ENCODE data around the gene FXYD6.

Gene FXYD6

GRCh38 chr11:117877120-117877784, 794 bp upstream of the FXYD6 start:
- no peak for TF ChIP-seq CTCF (IDR thresholded peaks at IDR 0.05; ENCODE audit: low read depth, low read length)
- DNase-seq (ENCODE audit: extremely low read depth, low read depth) = no peak

- DNase-seq (ENCODE audit: extremely low read depth, low read depth) = no peak
- no peak for TF ChIP-seq CTCF (IDR thresholded peaks at IDR 0.05; ENCODE audit: low read depth, low read length)
These were observed 458 bp downstream of the FXYD6 start for GRCh38 chr11:117876059-117876340.

- TF ChIP-seq CTCF (IDR thresholded peaks at IDR 0.05; ENCODE audit: low read depth, low read length) = no peak
- no peak for DNase-seq (ENCODE audit: extremely low read depth, low read depth)
These were observed 938 bp downstream of the FXYD6 start for GRCh38 chr11:117875382-117876058.

- no peak for DNase-seq (ENCODE audit: extremely low read depth, low read depth)
- no peak for TF ChIP-seq CTCF (IDR thresholded peaks at IDR 0.05; ENCODE audit: low read depth, low read length)
These were observed 1.5 kb downstream of the FXYD6 start for GRCh38 chr11:117874910-117875381.

GRCh38 chr11:117874253-117874909, 2.1 kb downstream of the FXYD6 start:
- no peak for TF ChIP-seq CTCF (IDR thresholded peaks at IDR 0.05; ENCODE audit: low read depth, low read length)
- DNase-seq (ENCODE audit: extremely low read depth, low read depth) = no peak

GRCh38 chr11:117873828-117874125, 2.7 kb downstream of the FXYD6 start:
- no peak for DNase-seq (ENCODE audit: extremely low read depth, low read depth)
- TF ChIP-seq CTCF (IDR thresholded peaks at IDR 0.05; ENCODE audit: low read depth, low read length) = no peak

Measured in AG09319 (cell line).